Cardiac fibroblast (primary cell): ENCODE results near the gene ANK2.
"Not testable (repeated sequence)": the region's sequence is repeated elsewhere in the genome, so short reads cannot be mapped to it uniquely, and the experiment has no call there.

ENCODE experiments used
- DNase-seq, 2 donors: peaks; one replicate each; pipeline versions ENCODE4 v3.0.0 to v3.0.0-alpha.2; 2010; ENCODE audit warnings: low read depth in 2 of 2
- H3K4me3 ChIP-seq, 2 donors: replicated peaks in 1 of 2; 1 replicate in 1 of 2; 2 replicates in 1 of 2; pipeline ENCODE4 v1.5.1; 2011; ENCODE audit warnings: low read depth in 2 of 2, low read length in 2 of 2, mild to moderate bottlenecking in 2 of 2, moderate library complexity in 1 of 2
- TF ChIP-seq, protein P1 (sequence below): IDR thresholded peaks from one replicate; pipeline ENCODE4 v1.5.1; 2011; ENCODE audit warnings: low read depth, mild to moderate bottlenecking, low read length, inconsistent platforms

ANK2 gene

DNA sequence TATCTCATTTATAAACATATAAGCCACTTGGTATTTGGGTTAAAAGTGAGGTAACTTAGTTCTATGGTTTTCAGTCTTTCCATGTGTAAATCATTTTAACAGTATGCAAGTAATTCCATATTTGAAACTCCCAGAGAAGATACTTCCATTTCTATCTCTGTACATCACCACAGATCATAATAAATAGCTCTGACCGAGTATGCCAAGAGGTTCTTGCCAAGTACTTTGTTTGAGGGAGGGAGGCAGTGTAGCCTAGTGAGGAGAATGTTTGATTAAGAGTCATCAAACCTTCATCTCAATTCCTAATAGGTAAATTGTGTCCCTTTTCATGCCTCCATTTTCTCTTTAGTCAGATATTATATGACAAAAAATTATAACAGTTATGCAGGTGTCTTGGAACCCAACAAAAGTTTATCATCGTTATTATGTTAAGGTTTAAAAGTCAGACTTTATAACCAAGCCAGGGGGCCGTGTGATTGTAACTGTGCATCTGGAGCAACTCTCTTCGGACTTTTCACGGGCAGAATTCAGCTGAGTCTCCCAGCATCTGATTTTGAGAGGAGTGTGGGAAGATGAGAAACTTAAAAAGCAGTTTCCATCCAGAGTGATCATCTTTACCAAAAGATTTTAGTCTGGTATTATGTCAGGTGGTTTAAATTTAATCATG is 123.8 kb downstream of the ANK2 start:
- no peak overlapping the region for H3K4me3 ChIP-seq
- no peak for DNase-seq
- TF ChIP-seq, protein P1, sequence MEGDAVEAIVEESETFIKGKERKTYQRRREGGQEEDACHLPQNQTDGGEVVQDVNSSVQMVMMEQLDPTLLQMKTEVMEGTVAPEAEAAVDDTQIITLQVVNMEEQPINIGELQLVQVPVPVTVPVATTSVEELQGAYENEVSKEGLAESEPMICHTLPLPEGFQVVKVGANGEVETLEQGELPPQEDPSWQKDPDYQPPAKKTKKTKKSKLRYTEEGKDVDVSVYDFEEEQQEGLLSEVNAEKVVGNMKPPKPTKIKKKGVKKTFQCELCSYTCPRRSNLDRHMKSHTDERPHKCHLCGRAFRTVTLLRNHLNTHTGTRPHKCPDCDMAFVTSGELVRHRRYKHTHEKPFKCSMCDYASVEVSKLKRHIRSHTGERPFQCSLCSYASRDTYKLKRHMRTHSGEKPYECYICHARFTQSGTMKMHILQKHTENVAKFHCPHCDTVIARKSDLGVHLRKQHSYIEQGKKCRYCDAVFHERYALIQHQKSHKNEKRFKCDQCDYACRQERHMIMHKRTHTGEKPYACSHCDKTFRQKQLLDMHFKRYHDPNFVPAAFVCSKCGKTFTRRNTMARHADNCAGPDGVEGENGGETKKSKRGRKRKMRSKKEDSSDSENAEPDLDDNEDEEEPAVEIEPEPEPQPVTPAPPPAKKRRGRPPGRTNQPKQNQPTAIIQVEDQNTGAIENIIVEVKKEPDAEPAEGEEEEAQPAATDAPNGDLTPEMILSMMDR: no peak

DNA sequence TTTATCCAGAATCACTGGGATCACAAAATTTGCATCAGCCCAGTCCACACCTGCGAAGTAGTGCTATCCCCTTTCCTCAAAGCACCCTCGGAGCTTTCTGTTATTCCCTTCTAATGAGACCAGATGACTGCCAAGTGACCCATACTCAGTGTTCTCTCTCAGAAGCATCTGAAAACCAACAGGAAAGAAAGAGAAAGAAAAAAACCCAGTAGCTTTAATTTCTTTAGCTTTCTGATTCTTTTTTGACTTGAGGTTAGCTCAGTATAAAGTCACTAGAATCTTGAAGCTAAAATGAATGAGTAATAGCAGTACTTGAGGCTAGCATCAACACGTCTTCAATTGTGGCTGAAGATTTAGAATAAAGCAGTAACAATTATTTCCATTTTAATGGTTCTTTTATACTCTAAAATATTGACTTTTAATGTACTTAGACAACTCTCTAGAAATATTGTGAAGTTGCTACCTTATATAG is 124.4 kb downstream of the ANK2 start:
- no peak overlapping the region for H3K4me3 ChIP-seq
- no peak for DNase-seq
- TF ChIP-seq, protein P1: no peak

DNA sequence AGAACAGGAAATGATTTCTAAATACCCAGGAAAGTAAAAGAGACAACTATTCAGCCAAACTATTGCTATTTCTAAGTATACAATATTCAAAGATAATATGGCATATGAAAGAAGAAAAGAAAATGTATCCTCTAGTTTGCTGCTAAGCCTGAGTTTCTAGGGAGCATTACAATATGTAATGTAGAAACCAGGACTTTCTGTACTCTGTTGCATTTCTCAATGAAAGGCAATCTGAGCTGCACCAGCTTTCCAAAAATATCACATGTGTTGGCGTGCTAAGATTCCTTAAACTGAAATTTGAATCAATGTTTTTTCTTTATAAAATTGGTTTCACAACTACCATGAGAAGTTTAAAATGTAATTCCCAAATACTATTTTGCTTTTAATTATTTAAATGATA is 129.6 kb downstream of the ANK2 start:
- TF ChIP-seq, protein P1: no peak
- peak in 1 of 2 donors; percentile 27 for DNase-seq
- H3K4me3 ChIP-seq: no peak overlapping the region

DNA sequence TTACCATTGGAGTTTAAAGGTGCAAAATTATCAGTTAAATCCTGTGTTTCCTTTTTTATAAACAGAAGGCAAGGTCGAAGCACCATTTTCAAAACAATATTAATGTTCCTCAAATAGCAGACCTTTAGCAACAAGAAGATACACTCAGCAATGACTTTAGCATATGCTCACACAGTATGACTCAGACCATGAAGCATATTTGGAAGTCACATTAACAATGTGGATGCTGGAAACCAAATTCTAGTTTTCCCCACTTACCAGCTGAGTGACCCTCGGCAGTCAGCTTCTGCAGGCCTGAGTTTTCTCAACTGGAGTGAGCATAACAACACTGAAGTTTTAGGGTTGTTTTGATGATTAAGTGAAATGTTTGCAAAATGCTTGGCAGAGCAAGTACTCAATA is 130.5 kb downstream of the ANK2 start:
- DNase-seq: peak in 1 of 2 donors; percentile 47
- no peak overlapping the region for H3K4me3 ChIP-seq
- TF ChIP-seq, protein P1: no peak

GRCh38 chr4:113181289-113182007 is 132.0 kb downstream of the ANK2 start:
- TF ChIP-seq, protein P1: no peak
- H3K4me3 ChIP-seq: no peak overlapping the region
- no peak for DNase-seq

DNA sequence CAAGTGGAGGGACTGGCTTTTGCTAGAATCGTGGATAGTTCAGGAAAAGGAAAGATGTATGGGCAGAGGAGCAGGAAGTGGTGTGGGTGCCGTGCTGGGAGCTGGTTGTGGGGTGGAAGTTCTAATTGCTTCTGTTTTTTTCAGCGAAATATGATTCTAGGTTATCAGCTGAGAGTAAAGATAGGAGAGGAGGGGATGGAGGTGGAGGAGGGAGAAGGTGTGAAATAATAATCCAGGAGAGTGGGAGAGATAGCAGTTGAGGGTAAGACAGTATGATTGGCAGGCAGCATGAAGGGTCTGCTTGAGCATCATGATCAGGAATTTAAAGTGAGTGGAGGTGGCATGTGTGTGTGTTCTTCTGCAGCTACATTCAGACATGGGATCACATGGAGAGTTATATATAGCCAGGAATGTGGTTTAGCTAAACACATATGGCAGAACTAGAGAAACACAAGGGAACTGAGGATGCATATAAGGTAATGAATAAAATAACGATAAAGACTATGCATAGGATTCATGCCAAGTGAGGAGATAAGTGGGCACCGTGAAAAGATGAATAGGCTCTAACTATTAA is 133.7 kb downstream of the ANK2 start:
- DNase-seq: no peak
- TF ChIP-seq, protein P1: no peak
- no peak overlapping the region for H3K4me3 ChIP-seq

- H3K4me3 ChIP-seq, DNase-seq: not testable (repeated sequence)
Measured at GRCh38 chr4:113186220-113186619, 136.8 kb downstream of the ANK2 start.
